Thoracic aorta (tissue), 2 donors: ENCODE measurements around the gene RABL2B. TPM values are rescaled to one million over a fixed set of nuclear protein-coding genes. Genes with fewer than 3 reads are reported as not detected.

ENCODE experiments used
- ATAC-seq: fragments of 150-250 bp; one replicate; pipeline ENCODE4 v1.8.0; 2017; ENCODE audit warnings: low read depth; ENCODE audit not compliant: insufficient number of reproducible peaks, low FRiP score
- DNase-seq: peaks from one replicate; pipeline ENCODE4 v3.0.0-alpha.2; 2020; ENCODE audit warnings: low spot score
- H3K27ac ChIP-seq, 2 donors: fragments of 200-600 bp; sonication (generic); 1 replicate in 1 of 2; 2 replicates in 1 of 2; pipeline ENCODE4 v1.5.1; 2016; ENCODE audit warnings: mild to moderate bottlenecking in 2 of 2, moderate library complexity in 2 of 2
- H3K27me3 ChIP-seq: fragments of 200-600 bp; sonication (generic); replicated peaks from 2 replicates; pipeline ENCODE4 v1.6.0; 2016; ENCODE audit warnings: mild to moderate bottlenecking; ENCODE audit not compliant: insufficient read depth
- H3K36me3 ChIP-seq: fragments of 200-600 bp; sonication (generic); one replicate; pipeline ENCODE4 v1.5.1; 2016
- H3K4me1 ChIP-seq, 2 donors: fragments of 200-600 bp; sonication (generic); 1 replicate in 1 of 2; 2 replicates in 1 of 2; pipeline versions ENCODE4 v1.5.1 to v1.6.0; 2016; ENCODE audit warnings: low read depth in 2 of 2, mild to moderate bottlenecking in 1 of 2; ENCODE audit not compliant: control insufficient read depth in 1 of 2
- H3K4me3 ChIP-seq: fragments of 200-600 bp; sonication (generic); 2 replicates; pipeline ENCODE4 v1.5.1; 2016; ENCODE audit warnings: mild to moderate bottlenecking
- H3K9me3 ChIP-seq: fragments of 200-600 bp; sonication (generic); 2 replicates; pipeline ENCODE4 v1.5.1; 2016
- CTCF ChIP-seq: fragments of 200-600 bp; sonication (generic); IDR thresholded peaks from one replicate; pipeline ENCODE4 v1.5.1; 2019; ENCODE audit warnings: antibody characterized with exemption
- total RNA-seq, 2 donors: library from RNA; depleted of rRNA; stranded (reverse); fragments of >200 nt; gene quantifications; one replicate each; pipeline versions ENCODE4 v1.1.0 to v1.2.3, GENCODE V29; 2016

The RABL2B gene
- total RNA-seq, 2 donors from 2014 or later = 14.7 to 19.9 TPM

GRCh38 chr22:50722716-50723428 lies 60.6 kb downstream of the RABL2B start:
- no peaks in the 10 kb centered on the region for H3K36me3 ChIP-seq
- DNase-seq = no peak
- ATAC-seq = no peak
- no peak for TF ChIP-seq CTCF
- H3K27ac ChIP-seq = no peak overlapping the region
- H3K9me3 ChIP-seq = no peaks in the 10 kb centered on the region
- H3K4me3 ChIP-seq = no peak overlapping the region
- H3K27me3 ChIP-seq = no peaks in the 10 kb centered on the region
- no peaks in the 10 kb centered on the region for H3K4me1 ChIP-seq

- no peaks in the 10 kb centered on the region for H3K9me3 ChIP-seq
- no peak overlapping the region for H3K4me3 ChIP-seq
- ATAC-seq (no peak), DNase-seq (no peak)
- no peak for TF ChIP-seq CTCF
- no peaks in the 10 kb centered on the region for H3K36me3 ChIP-seq
- H3K4me1 ChIP-seq = no peaks in the 10 kb centered on the region
- no peaks in the 10 kb centered on the region for H3K27me3 ChIP-seq
- H3K27ac ChIP-seq = no peak overlapping the region
Observed at GRCh38 chr22:50722048-50722701, 61.3 kb downstream of the RABL2B start.

- Histone ChIP-seq H3K27ac (no peak overlapping the region), H3K36me3 (no peaks in the 10 kb centered on the region), H3K9me3 (no peaks in the 10 kb centered on the region), H3K27me3 (no peaks in the 10 kb centered on the region), H3K4me3 (no peak overlapping the region), H3K4me1 (no peaks in the 10 kb centered on the region)
- ATAC-seq (no peak), DNase-seq (no peak)
- no peak for TF ChIP-seq CTCF
Observed at GRCh38 chr22:50721257-50721844, 62.1 kb downstream of the RABL2B start.

- Histone ChIP-seq H3K27ac (no peak overlapping the region), H3K9me3 (no peaks in the 10 kb centered on the region), H3K27me3 (no peaks in the 10 kb centered on the region), H3K36me3 (no peaks in the 10 kb centered on the region), H3K4me3 (no peak overlapping the region), H3K4me1 (no peaks in the 10 kb centered on the region)
- ATAC-seq = no peak
- DNase-seq = no peak
- no peak for TF ChIP-seq CTCF
Observed at GRCh38 chr22:50720301-50721256, 62.9 kb downstream of the RABL2B start.
